Keratinocyte (primary cell): Measurements from ENCODE around the gene JAKMIP3.

Source experiments
- CTCF ChIP-seq, 3 experiments: IDR thresholded peaks in 1 of 3; conservative IDR thresholded peaks in 1 of 3; optimal IDR thresholded peaks in 1 of 3; 2 replicates in 2 of 3; 3 replicates in 1 of 3; pipeline versions ENCODE3 to v1.5.1; 2011; ENCODE audit warnings: low read length in 3 of 3, mild to moderate bottlenecking in 3 of 3, moderate library complexity in 2 of 3, control low read depth in 1 of 3, inconsistent platforms in 1 of 3; ENCODE audit not compliant: insufficient read depth in 2 of 3; ENCODE audit errors: extremely low read depth in 1 of 3
- EZH2 ChIP-seq: IDR thresholded peaks from one replicate; pipeline ENCODE4 v1.6.1; 2012; ENCODE audit warnings: inconsistent platforms, mild to moderate bottlenecking, low read length, moderate library complexity

- no peak for TF ChIP-seq CTCF (optimal IDR thresholded peaks at IDR 0.05 in 1 of 3, IDR thresholded peaks at IDR 0.05 in 1 of 3, conservative IDR thresholded peaks at IDR 0.05 in 1 of 3; ENCODE audit: extremely low read depth in 1 of 3, insufficient read depth in 2 of 3, low read length in 3 of 3)
- no peak for TF ChIP-seq EZH2
Observed at GRCh38 chr10:132104062-132104461, 38.3 kb downstream of the JAKMIP3 start.
